CD4-positive, alpha-beta T cell treated with Interleukin-1 beta for 1 hour (primary cell): ENCODE measurements around the gene GPRC6A.

Experiments
- DNase-seq, 2 donors: peaks; one replicate each; pipeline ENCODE4 v3.0.0-alpha.2; 2020 to 2022

Gene GPRC6A

DNA sequence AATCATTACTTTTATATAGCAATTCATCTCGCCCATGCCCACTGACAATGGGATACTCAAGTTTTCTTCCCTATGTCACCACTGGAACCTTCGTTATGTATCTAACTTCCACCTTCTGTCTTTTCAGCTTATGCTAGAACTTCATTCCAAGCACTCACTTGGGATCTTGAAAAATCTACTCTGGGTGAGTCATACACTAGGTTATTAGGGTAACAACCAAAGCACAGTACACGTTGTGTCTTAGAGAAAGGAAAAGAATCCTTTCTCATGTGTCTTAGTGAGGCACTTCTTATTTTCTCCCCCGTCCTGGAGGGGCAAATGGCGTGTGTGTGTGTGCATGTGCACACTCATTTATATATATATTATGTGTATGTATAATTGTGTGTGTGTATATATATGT is 45.0 kb downstream of the GPRC6A start:
- no peak for DNase-seq

DNA sequence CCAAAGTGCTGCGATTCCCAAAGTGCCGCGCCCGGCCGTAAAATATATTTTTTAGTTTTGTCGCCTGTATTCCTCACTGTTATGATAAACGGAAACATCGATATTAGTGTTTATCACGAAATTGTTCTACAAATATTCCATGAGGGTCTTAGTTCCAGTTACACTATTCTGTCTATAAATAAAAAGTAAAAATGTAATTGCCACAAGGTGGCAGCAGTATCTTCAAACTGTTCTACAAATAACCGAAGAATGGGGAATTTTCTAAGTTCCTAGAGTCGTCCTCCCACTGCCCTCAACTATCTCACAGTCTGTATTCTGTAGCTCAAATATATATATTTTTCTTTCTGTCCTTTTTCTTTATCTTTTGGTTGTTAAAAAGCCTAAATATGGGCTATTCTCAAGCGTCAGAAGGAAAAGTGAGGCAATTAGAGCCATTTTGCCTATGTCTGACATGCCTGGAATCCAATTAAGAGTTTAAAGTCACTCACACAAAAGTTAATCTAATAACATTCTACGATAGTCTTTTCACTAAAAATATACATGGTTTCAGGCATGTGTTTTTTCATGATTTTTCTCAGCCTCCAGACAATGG is 49.2 kb downstream of the GPRC6A start:
- DNase-seq, result peak in 1 of 2 donors; percentile 2

- DNase-seq, result no peak
Observed at GRCh38 chr6:116773886-116774285, 55.0 kb downstream of the GPRC6A start.

- no peak for DNase-seq
Observed at GRCh38 chr6:116772450-116772849, 56.4 kb downstream of the GPRC6A start.

DNA sequence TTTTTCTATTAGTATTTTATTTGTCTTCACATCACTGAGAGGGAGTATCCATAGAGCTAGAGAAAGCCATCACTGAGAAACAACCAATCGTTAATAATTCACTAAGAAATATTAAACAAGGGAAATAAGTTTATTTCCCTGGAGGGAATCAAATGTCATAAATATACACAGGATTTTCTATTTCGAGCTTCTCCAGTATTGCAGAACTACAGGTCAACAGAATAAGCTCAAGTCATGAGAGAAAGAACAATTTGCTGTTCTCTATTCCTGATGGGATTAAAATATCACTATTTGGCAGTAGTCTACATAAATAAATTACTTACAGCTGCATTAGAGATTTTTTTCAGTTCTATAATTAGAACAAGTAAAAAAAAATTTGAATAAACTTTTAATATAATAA is 61.2 kb downstream of the GPRC6A start:
- no peak for DNase-seq

DNA sequence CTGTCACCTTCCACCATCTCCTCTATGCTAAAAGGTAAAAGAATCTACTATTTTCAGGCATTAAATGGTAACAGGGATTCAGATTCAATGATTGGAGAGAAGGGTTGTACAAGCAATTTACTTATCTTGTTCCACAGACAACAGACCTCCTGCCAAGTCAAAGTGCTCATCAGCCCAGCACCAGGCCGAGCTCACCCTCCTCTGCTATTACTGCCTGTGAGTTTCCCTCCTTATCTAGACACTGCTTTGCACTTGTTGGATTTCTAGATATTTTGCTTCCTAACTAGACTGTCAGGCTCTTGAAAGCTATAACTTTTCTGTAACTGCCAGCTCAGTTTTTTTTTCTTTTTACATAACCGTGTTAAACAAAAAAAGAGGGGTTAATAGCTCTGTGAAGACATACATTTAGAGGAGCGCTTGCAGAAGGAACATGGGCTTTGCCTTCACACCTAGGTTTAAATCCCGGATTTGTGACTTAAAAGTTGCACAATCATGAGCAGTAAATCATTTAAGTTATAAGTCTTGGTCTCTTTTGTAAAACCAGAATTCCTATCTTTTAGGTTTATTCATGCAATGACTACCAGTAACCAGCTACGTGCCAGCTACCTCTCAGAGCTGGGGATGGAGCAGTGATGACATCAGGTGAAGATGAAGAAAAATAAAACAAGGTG is 62.2 kb downstream of the GPRC6A start:
- no peak for DNase-seq

- no peak for DNase-seq
Observed at GRCh38 chr6:116764961-116765841, 63.7 kb downstream of the GPRC6A start, which contains the start of gene FAM162B. Gene FAM162B (minus strand): TSS chr6:116765719. CDS start chr6:116765576, 143 bp downstream.

DNA sequence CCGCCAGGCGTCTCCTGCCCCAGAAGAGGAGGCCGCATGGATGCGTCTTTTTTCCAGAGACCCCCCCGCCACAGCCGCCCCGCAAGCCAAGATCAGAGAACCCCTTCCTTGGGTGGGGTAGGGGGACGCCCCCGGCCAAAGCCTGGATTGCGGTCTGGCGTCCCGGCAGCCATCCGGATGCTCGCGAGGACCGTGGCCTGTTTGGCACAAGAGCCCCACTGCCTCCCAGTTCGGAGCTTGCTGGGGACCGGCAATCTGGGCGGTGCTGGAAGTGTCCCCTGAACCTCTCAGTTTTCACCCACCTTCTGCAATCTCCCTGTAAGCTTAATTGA is 64.3 kb downstream of the GPRC6A start:
- DNase-seq, result no peak

GRCh38 chr6:116763906-116764628 is 64.8 kb downstream of the GPRC6A start:
- no peak for DNase-seq

- DNase-seq, result no peak
Observed at GRCh38 chr6:116763048-116763447, 65.8 kb downstream of the GPRC6A start.

DNA sequence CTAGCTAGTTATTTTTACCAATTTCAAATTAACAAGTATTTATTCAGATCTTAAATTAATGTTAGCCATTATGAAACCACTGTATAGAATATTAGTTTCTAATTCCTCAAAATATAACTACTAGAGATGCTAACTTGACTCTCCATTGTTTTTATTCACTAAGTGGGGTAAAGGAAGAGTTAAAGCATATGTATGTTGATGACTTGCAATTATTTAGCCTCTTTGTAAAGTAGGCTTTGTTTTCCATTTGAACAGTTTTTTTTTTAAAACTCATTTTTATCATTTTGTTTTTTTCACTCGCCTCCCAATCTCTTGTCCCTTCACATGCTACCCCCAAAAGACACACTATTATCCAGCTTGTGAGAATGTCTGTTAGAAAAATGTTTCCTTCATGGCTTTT is 66.6 kb downstream of the GPRC6A start:
- DNase-seq, result no peak

- no peak for DNase-seq
Observed at GRCh38 chr6:116761779-116762178, 67.1 kb downstream of the GPRC6A start.

DNA sequence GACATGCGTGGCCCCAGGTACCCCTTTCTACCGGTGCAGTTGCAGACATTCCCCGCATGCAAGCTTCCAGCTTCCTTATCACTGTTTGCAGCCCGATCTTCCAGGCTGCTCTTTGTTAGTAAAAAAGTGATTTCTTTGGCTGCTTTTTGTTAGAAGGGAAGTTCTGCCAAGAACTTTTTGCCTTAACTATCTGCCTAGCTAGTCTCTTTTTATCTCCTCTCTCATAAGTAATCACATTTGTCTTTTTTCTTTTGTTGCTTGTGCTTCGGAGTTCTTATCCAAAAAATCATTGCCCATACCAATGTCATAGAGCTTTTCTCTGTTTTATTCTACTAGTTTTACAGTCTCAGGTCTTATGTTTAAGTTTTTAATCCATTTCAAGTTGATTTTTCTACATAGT is 83.7 kb downstream of the GPRC6A start:
- no peak for DNase-seq
